Panc1 (cell line): ENCODE results near the gene ROGDI. TPM values are rescaled to one million over a fixed set of nuclear protein-coding genes. Genes with fewer than 3 reads are reported as not detected.

Experiments used
- ATAC-seq: fragments of 200-7000 bp; cut with Tn5 transposase; 2 replicates; pipeline ENCODE4 v1.9.1; 2020; ENCODE audit warnings: mild to moderate bottlenecking, moderate library complexity
- BruUV-seq: library from RNA; stranded (reverse); fragments of 400-500 nt; replicated peaks from 2 replicates; lab custom pipeline; 2021; lab: Mats Ljungman, UMichigan
- CTCF ChIA-PET: fragments of 300-600 bp; sonication (Branson Sonifier 250); formaldehyde crosslinking; loops from one replicate; lab custom pipeline; 2022; ENCODE audit warnings: antibody characterized with exemption; lab: Charles Lee
- POLR2A ChIA-PET: fragments of 300-600 bp; sonication (Branson Sonifier 250); formaldehyde crosslinking; loops from one replicate; lab custom pipeline; 2022; ENCODE audit warnings: antibody characterized with exemption; lab: Charles Lee
- DNase-seq: peaks from one replicate; pipeline ENCODE4 v3.0.0-alpha.2; 2010; ENCODE audit warnings: low read depth, low spot score
- H3K27ac ChIP-seq: 2 replicates; pipeline ENCODE4 v1.5.1; 2011; ENCODE audit warnings: mild to moderate bottlenecking, low read length, inconsistent platforms
- H3K27me3 ChIP-seq: fragments of 200-500 bp; sonication (Bioruptor generic); 2 replicates; pipeline ENCODE4 v1.6.0; 2014; ENCODE audit warnings: low read length, inconsistent platforms; ENCODE audit not compliant: control insufficient read depth, insufficient read depth
- H3K36me3 ChIP-seq: fragments of 200-500 bp; sonication (Bioruptor generic); 2 replicates; pipeline ENCODE4 v1.5.1; 2014; ENCODE audit warnings: inconsistent platforms, mild to moderate bottlenecking, low read length, moderate library complexity; ENCODE audit not compliant: control insufficient read depth, insufficient read depth
- H3K4me1 ChIP-seq: 2 replicates; pipeline ENCODE4 v1.5.1; 2011; ENCODE audit warnings: inconsistent platforms, mild to moderate bottlenecking, low read length, moderate library complexity; ENCODE audit not compliant: control insufficient read depth, insufficient read depth
- H3K4me3 ChIP-seq, 2 experiments: 2 replicates each; pipeline ENCODE4 v1.5.1; 2011 to 2012; ENCODE audit warnings: low read depth in 2 of 2, low read length in 2 of 2, mild to moderate bottlenecking in 2 of 2, inconsistent platforms in 1 of 2, moderate library complexity in 1 of 2
- H3K9me3 ChIP-seq: fragments of 200-500 bp; sonication (Bioruptor generic); 2 replicates; pipeline ENCODE4 v1.5.1; 2014; ENCODE audit warnings: low read depth, mild to moderate bottlenecking, inconsistent platforms, low read length, moderate library complexity; ENCODE audit not compliant: control insufficient read depth, insufficient read depth
- POLR2AphosphoS5 ChIP-seq: IDR thresholded peaks from 2 replicates; pipeline ENCODE4 v1.6.1; 2012; ENCODE audit warnings: mild to moderate bottlenecking, low read depth, low read length, moderate library complexity
- SIN3A ChIP-seq: IDR thresholded peaks from 2 replicates; pipeline ENCODE4 v1.6.1; 2012; ENCODE audit warnings: low read depth, mild to moderate bottlenecking, low read length, moderate library complexity, borderline replicate concordance; ENCODE audit not compliant: insufficient read depth
- TCF7L2 ChIP-seq: IDR thresholded peaks from 2 replicates; pipeline ENCODE4 v1.6.1; 2011; ENCODE audit warnings: mild to moderate bottlenecking, low read depth, low read length, inconsistent platforms
- in situ Hi-C: cut with HindIII; loops from 2 replicates; pipeline ENCODE4 v1.10.0; 2016; ENCODE audit warnings: low sequenced_read_pairs, low pct_unique_long_range_greater_than_20kb
- intact Hi-C: fragments of 100-400 bp; cut with micrococcal nuclease; formaldehyde crosslinking; loops from one replicate; pipeline ENCODE4 v1.10.0; 2022; ENCODE audit not compliant: unreplicated experiment
- total RNA-seq: library from RNA; stranded (reverse); gene quantifications from one replicate; pipeline ENCODE4 v1.2.1, GENCODE V29; 2021; ENCODE audit not compliant: unreplicated experiment
- TF ChIP-seq, protein P1 (sequence below), 2 experiments: IDR thresholded peaks; 2 replicates each; pipeline ENCODE4 v1.6.1; 2011 to 2012; ENCODE audit warnings: low read depth in 2 of 2, control low read depth in 1 of 2, low read length in 1 of 2, mild to moderate bottlenecking in 1 of 2, moderate library complexity in 1 of 2; ENCODE audit not compliant: insufficient read depth in 1 of 2
- TF ChIP-seq, protein P2 (sequence below): fragments of 450-650 bp; IDR thresholded peaks from 2 replicates; pipeline ENCODE4 v1.5.1; 2017; ENCODE audit warnings: mild to moderate bottlenecking

Gene ROGDI
- total RNA-seq, 1 experiment from 2014 or later = 31.9 TPM

GRCh38 chr16:4746991-4747574 is 55.4 kb downstream of the ROGDI start:
- in situ Hi-C loops (no loop called here), intact Hi-C loops (no loop called here)
- no peak for ATAC-seq
- no peaks in the 10 kb centered on the region for H3K27me3 ChIP-seq
- no peaks in the 10 kb centered on the region for H3K4me1 ChIP-seq
- no peaks in the 10 kb centered on the region for H3K36me3 ChIP-seq
- ChIA-PET POLR2A (no interaction called here), CTCF (interaction anchor here (0.6 kb wide), 1 partner anchor 110 kb away, joined by 5 read pairs; no protein-coding TSS in a partner anchor)
- BruUV-seq = no TSS peak
- H3K4me3 ChIP-seq = no peak overlapping the region
- TF ChIP-seq, protein P1, sequence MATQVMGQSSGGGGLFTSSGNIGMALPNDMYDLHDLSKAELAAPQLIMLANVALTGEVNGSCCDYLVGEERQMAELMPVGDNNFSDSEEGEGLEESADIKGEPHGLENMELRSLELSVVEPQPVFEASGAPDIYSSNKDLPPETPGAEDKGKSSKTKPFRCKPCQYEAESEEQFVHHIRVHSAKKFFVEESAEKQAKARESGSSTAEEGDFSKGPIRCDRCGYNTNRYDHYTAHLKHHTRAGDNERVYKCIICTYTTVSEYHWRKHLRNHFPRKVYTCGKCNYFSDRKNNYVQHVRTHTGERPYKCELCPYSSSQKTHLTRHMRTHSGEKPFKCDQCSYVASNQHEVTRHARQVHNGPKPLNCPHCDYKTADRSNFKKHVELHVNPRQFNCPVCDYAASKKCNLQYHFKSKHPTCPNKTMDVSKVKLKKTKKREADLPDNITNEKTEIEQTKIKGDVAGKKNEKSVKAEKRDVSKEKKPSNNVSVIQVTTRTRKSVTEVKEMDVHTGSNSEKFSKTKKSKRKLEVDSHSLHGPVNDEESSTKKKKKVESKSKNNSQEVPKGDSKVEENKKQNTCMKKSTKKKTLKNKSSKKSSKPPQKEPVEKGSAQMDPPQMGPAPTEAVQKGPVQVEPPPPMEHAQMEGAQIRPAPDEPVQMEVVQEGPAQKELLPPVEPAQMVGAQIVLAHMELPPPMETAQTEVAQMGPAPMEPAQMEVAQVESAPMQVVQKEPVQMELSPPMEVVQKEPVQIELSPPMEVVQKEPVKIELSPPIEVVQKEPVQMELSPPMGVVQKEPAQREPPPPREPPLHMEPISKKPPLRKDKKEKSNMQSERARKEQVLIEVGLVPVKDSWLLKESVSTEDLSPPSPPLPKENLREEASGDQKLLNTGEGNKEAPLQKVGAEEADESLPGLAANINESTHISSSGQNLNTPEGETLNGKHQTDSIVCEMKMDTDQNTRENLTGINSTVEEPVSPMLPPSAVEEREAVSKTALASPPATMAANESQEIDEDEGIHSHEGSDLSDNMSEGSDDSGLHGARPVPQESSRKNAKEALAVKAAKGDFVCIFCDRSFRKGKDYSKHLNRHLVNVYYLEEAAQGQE (IDR thresholded peaks at IDR 0.05; ENCODE audit: insufficient read depth in 1 of 2, low read depth in 2 of 2, low read length in 1 of 2) = no peak
- TF ChIP-seq POLR2AphosphoS5 (no peak), SIN3A (no peak), TCF7L2 (no peak)
- TF ChIP-seq, protein P2, sequence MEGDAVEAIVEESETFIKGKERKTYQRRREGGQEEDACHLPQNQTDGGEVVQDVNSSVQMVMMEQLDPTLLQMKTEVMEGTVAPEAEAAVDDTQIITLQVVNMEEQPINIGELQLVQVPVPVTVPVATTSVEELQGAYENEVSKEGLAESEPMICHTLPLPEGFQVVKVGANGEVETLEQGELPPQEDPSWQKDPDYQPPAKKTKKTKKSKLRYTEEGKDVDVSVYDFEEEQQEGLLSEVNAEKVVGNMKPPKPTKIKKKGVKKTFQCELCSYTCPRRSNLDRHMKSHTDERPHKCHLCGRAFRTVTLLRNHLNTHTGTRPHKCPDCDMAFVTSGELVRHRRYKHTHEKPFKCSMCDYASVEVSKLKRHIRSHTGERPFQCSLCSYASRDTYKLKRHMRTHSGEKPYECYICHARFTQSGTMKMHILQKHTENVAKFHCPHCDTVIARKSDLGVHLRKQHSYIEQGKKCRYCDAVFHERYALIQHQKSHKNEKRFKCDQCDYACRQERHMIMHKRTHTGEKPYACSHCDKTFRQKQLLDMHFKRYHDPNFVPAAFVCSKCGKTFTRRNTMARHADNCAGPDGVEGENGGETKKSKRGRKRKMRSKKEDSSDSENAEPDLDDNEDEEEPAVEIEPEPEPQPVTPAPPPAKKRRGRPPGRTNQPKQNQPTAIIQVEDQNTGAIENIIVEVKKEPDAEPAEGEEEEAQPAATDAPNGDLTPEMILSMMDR = no peak
- no peak for DNase-seq
- no peaks in the 10 kb centered on the region for H3K9me3 ChIP-seq
- H3K27ac ChIP-seq = no peak overlapping the region

Other genes starting within 250 kb of the ROGDI start
- gene C16orf96, start 246.3 kb downstream of the ROGDI start, total RNA-seq = 0.15 TPM
- 29.9 TPM for gene UBALD1, start 187.7 kb downstream of the ROGDI start, total RNA-seq
- gene MGRN1, start 177.8 kb downstream of the ROGDI start, total RNA-seq = 59.7 TPM
- gene NUDT16L1, start 109.1 kb downstream of the ROGDI start, total RNA-seq = 42.9 TPM
- gene ANKS3, start 68.4 kb downstream of the ROGDI start, total RNA-seq = 26.6 TPM
- gene DNAAF8, start 68.1 kb downstream of the ROGDI start, total RNA-seq = 2.3 TPM
- 25.8 TPM for gene ZNF500, start 35.5 kb downstream of the ROGDI start, total RNA-seq
- not detected for gene SEPTIN12, start 14.3 kb downstream of the ROGDI start, total RNA-seq
- not detected for gene SMIM22, start 7.3 kb downstream of the ROGDI start, total RNA-seq
- 111 TPM for gene GLYR1, start 44.7 kb upstream of the ROGDI start, total RNA-seq
- 63.1 TPM for gene UBN1, start 44.8 kb upstream of the ROGDI start, total RNA-seq
- 89.4 TPM for gene PPL, start 134.5 kb upstream of the ROGDI start, total RNA-seq
- gene SEC14L5, start 155.7 kb upstream of the ROGDI start, total RNA-seq = 0.26 TPM
- 19.2 TPM for gene NAGPA, start 231.3 kb upstream of the ROGDI start, total RNA-seq